Skeletal muscle tissue (tissue), 4 donors: ENCODE results near the gene TTC38. TPM values are rescaled to one million over a fixed set of nuclear protein-coding genes. Genes with fewer than 3 reads are reported as not detected.
A peak's percentile ranks its signal among the peaks of the same experiment; 100 is the strongest.

Source experiments
- H3K27ac ChIP-seq: one replicate; pipeline ENCODE4 v1.7.0; 2013; ENCODE audit warnings: mild to moderate bottlenecking, low read depth, low read length, inconsistent platforms
- H3K27me3 ChIP-seq, 3 donors: one replicate each; pipeline ENCODE4 v1.7.0; 2013; ENCODE audit warnings: low read length in 3 of 3; ENCODE audit not compliant: control insufficient read depth in 3 of 3, insufficient read depth in 3 of 3
- H3K36me3 ChIP-seq, 3 donors: one replicate each; pipeline ENCODE4 v1.7.0; 2013; ENCODE audit warnings: low read length in 3 of 3; ENCODE audit not compliant: control insufficient read depth in 3 of 3, insufficient read depth in 3 of 3
- H3K4me1 ChIP-seq, 3 donors: one replicate each; pipeline ENCODE4 v1.7.0; 2013; ENCODE audit warnings: low read length in 3 of 3, mild to moderate bottlenecking in 3 of 3; ENCODE audit not compliant: control insufficient read depth in 3 of 3, insufficient read depth in 3 of 3
- H3K4me3 ChIP-seq, 3 donors: one replicate each; pipeline ENCODE4 v1.7.0; 2013; ENCODE audit warnings: low read length in 3 of 3
- H3K9ac ChIP-seq, 3 donors: one replicate each; pipeline ENCODE4 v1.7.0; 2013; ENCODE audit warnings: low read length in 3 of 3, mild to moderate bottlenecking in 3 of 3, moderate library complexity in 2 of 3, low read depth in 1 of 3
- H3K9me3 ChIP-seq, 3 donors: one replicate each; pipeline ENCODE4 v1.7.0; 2013; ENCODE audit warnings: low read length in 3 of 3; ENCODE audit not compliant: control insufficient read depth in 3 of 3
- total RNA-seq: library from RNA; depleted of rRNA; stranded (reverse); fragments of >200 nt; gene quantifications from one replicate; pipeline ENCODE4 v1.2.3, GENCODE V29; 2014
- donor health status: Osteomylitis.

TTC38 gene
- 18.3 TPM for total RNA-seq

GRCh38 chr22:46267431-46268279 is at the start of gene TTC38:
Gene TTC38, plus strand, starts transcription at chr22:46268008. Its CDS starts 32 bp downstream, at chr22:46268040.
- Histone ChIP-seq H3K9me3 (no peaks in the 10 kb centered on the region), H3K9ac (peak within 1 kb of the TSS; percentile 79 to 93 (median 88)), H3K36me3 (peaks cover 7 to 9% (median 9%) of the 10 kb centered on the region in 3 donors), H3K4me3 (peak within 1 kb of the TSS; percentile 77 to 89 (median 87)), H3K27me3 (no peaks in the 10 kb centered on the region), H3K27ac (peak within 1 kb of the TSS; percentile 90), H3K4me1 (peaks cover 18 to 25% (median 20%) of the 10 kb centered on the region in 3 donors)

GRCh38 chr22:46219636-46220035 is 48.2 kb upstream of the TTC38 start:
- H3K4me1 ChIP-seq: no peaks in the 10 kb centered on the region
- H3K27me3 ChIP-seq: no peaks in the 10 kb centered on the region
- no peak overlapping the region for H3K27ac ChIP-seq
- H3K4me3 ChIP-seq: no peak overlapping the region
- no peaks in the 10 kb centered on the region for H3K9me3 ChIP-seq
- no peak overlapping the region for H3K9ac ChIP-seq
- peaks cover 42 to 54% (median 46%) of the 10 kb centered on the region in 3 donors for H3K36me3 ChIP-seq

GRCh38 chr22:46220921-46221320 is 46.9 kb upstream of the TTC38 start:
- Histone ChIP-seq H3K9ac (no peak overlapping the region), H3K27ac (no peak overlapping the region), H3K27me3 (no peaks in the 10 kb centered on the region), H3K36me3 (peaks cover 43 to 52% (median 48%) of the 10 kb centered on the region in 3 donors), H3K9me3 (no peaks in the 10 kb centered on the region), H3K4me3 (no peak overlapping the region), H3K4me1 (no peaks in the 10 kb centered on the region)

DNA sequence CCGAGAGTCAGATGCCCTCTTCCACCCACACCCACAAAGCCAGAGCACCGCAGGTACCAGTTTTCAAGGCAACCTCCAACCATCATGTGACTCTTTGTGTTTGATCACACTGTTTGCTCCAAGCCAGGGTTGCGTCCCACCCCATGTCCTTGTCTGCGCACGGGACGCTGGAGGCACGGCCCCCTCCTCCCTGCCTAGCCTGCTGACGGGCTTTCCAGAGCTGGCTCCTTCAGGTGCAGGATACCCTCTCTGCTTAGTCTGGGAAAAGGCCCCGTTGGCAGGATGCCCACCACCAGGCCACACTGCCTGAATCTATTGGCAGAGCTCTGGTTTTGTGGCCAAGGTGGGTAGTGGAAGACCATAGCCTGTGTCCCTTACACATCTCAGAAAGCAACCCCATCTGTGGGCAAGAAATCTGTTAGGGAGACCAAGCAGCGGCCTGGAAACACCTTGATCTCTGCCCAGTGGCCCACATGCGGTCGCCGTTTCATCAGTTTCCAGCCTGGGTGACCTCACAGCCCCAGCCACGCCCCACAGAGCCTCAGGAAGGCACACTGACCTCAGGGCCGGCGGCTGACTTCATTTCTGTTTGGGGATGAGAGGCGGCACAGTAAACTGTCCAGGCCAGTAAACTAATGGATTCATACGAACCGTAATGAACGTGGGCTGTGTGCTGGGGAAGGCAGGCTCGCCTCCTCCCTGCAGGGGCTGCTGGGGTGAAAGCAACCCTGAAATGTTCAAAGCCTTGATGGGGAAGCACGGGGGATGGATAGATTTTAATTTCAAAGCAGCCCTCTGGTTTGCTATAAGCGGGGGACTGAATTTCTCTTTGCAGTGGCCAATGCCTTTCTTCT is 43.5 kb upstream of the TTC38 start:
- no peaks in the 10 kb centered on the region for H3K4me1 ChIP-seq
- H3K9ac ChIP-seq: no peak overlapping the region
- H3K4me3 ChIP-seq: no peak overlapping the region
- no peak overlapping the region for H3K27ac ChIP-seq
- H3K27me3 ChIP-seq: no peaks in the 10 kb centered on the region
- H3K9me3 ChIP-seq: no peaks in the 10 kb centered on the region
- peaks cover 26 to 44% (median 33%) of the 10 kb centered on the region in 3 donors for H3K36me3 ChIP-seq

- no peaks in the 10 kb centered on the region for H3K27me3 ChIP-seq
- H3K27ac ChIP-seq: no peak overlapping the region
- H3K9ac ChIP-seq: no peak overlapping the region
- H3K36me3 ChIP-seq: peaks cover 20 to 38% (median 26%) of the 10 kb centered on the region in 3 donors
- no peaks in the 10 kb centered on the region for H3K4me1 ChIP-seq
- H3K9me3 ChIP-seq: no peaks in the 10 kb centered on the region
- no peak overlapping the region for H3K4me3 ChIP-seq
These were observed 42.9 kb upstream of the TTC38 start for GRCh38 chr22:46224898-46225290.

DNA sequence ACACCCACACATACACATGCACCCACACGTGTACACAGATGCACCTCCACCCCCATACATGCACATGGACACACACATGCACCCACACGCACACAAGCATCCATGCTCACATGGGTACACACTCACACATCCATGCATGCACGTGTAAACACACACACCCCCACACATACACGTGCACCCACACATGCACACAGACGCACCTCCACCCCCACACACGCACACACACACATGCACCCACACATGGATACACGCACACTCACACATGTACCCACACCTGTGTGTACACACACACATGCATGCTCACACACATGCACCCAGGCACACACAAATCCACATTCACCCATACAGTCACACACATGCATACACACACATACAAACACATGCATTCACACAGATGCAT is 42.2 kb upstream of the TTC38 start:
- Histone ChIP-seq H3K27ac (no peak overlapping the region), H3K36me3 (peaks cover 13 to 32% (median 22%) of the 10 kb centered on the region in 3 donors), H3K9me3 (no peaks in the 10 kb centered on the region)

DNA sequence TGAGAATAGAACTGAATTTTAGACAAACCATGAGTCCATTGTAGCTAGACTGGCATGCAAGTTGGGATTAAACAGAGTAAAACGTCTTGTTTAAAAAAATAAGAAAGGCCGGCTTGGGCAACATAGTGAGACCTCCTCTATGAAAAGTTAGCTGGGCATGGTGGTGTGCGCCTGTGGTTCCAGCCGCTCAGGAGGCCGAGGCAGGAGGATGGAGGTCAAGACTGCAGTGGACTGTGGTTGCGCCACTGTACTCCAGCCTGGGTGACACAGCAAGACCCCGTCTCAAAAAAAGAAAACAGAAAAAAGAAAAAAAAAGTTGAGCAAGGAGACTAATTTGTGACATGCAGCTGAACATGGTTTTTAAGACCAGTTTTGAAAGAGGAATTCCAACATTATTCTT is 41.2 kb upstream of the TTC38 start:
- H3K27ac ChIP-seq: no peak overlapping the region
- no peaks in the 10 kb centered on the region for H3K9me3 ChIP-seq
- no peak overlapping the region for H3K9ac ChIP-seq
- H3K36me3 ChIP-seq: peaks cover 8 to 25% (median 19%) of the 10 kb centered on the region in 3 donors
- H3K4me3 ChIP-seq: no peak overlapping the region
- H3K4me1 ChIP-seq: peaks cover 0 to 4% (median 0%) of the 10 kb centered on the region in 3 donors
- H3K27me3 ChIP-seq: no peaks in the 10 kb centered on the region

More for the DNA sequence above, 42.2 kb upstream of the TTC38 start:
- no peak overlapping the region for H3K9ac ChIP-seq
- H3K4me3 ChIP-seq: peak overlapping the region in 1 of 3 donors; percentile 6
- H3K4me1 ChIP-seq: peaks cover 0 to 4% (median 0%) of the 10 kb centered on the region in 3 donors
- H3K27me3 ChIP-seq: no peaks in the 10 kb centered on the region

- no peak overlapping the region for H3K9ac ChIP-seq
- no peak overlapping the region for H3K27ac ChIP-seq
- H3K4me3 ChIP-seq: no peak overlapping the region
- H3K4me1 ChIP-seq: peaks cover 8 to 11% (median 10%) of the 10 kb centered on the region in 3 donors
- peaks cover 14 to 18% (median 16%) of the 10 kb centered on the region in 3 donors for H3K36me3 ChIP-seq
- no peaks in the 10 kb centered on the region for H3K9me3 ChIP-seq
- H3K27me3 ChIP-seq: no peaks in the 10 kb centered on the region
These were observed 38.1 kb upstream of the TTC38 start for GRCh38 chr22:46229701-46230100.

GRCh38 chr22:46230262-46230901 is 37.4 kb upstream of the TTC38 start:
- no peak overlapping the region for H3K9ac ChIP-seq

More at GRCh38 chr22:46230262-46230901, 37.4 kb upstream of the TTC38 start:
- peaks cover 16 to 22% (median 17%) of the 10 kb centered on the region in 3 donors for H3K36me3 ChIP-seq
- no peak overlapping the region for H3K4me3 ChIP-seq
- no peaks in the 10 kb centered on the region for H3K9me3 ChIP-seq
- no peaks in the 10 kb centered on the region for H3K27me3 ChIP-seq
- H3K4me1 ChIP-seq: peaks cover 8 to 11% (median 10%) of the 10 kb centered on the region in 3 donors
- no peak overlapping the region for H3K27ac ChIP-seq
